NCI-H2029 treated with DMSO at 0.1 percent for 48 hours (cell line): ENCODE measurements around the gene DIP2C.
"Not testable (repeated sequence)": the region's sequence is repeated elsewhere in the genome, so short reads cannot be mapped to it uniquely, and the experiment has no call there.

Source experiments
- DNase-seq: peaks from one replicate; lab custom pipeline; 2025; lab: John Stamatoyannopoulos, UW

Gene DIP2C

GRCh38 chr10:443459-443858 is 246.0 kb downstream of the DIP2C start:
- DNase-seq = no peak

- no peak for DNase-seq
These were observed 247.3 kb downstream of the DIP2C start for GRCh38 chr10:442209-442608.

GRCh38 chr10:441659-442058 is 247.8 kb downstream of the DIP2C start:
- DNase-seq = no peak

- DNase-seq = no peak
These were observed 249.3 kb downstream of the DIP2C start for GRCh38 chr10:440127-440526.

- DNase-seq = no peak
These were observed 251.6 kb downstream of the DIP2C start for GRCh38 chr10:437698-438490.

GRCh38 chr10:436911-437665 is 252.4 kb downstream of the DIP2C start:
- DNase-seq = no peak

GRCh38 chr10:436013-436697 is 253.3 kb downstream of the DIP2C start:
- DNase-seq = no peak

GRCh38 chr10:435397-435796 is 254.1 kb downstream of the DIP2C start:
- DNase-seq = no peak

- no peak for DNase-seq
These were observed 259.8 kb downstream of the DIP2C start for GRCh38 chr10:429696-430095.

GRCh38 chr10:427761-428519 is 261.5 kb downstream of the DIP2C start:
- DNase-seq = no peak

GRCh38 chr10:425365-425764 is 264.1 kb downstream of the DIP2C start:
- DNase-seq = not testable (repeated sequence)

GRCh38 chr10:424724-425123 is 264.7 kb downstream of the DIP2C start:
- not testable (repeated sequence) for DNase-seq

- no peak for DNase-seq
These were observed 266.3 kb downstream of the DIP2C start for GRCh38 chr10:423178-423577.

GRCh38 chr10:422675-423074 is 266.8 kb downstream of the DIP2C start:
- no peak for DNase-seq

GRCh38 chr10:422241-422640 is 267.2 kb downstream of the DIP2C start:
- no peak for DNase-seq

- no peak for DNase-seq
These were observed 268.3 kb downstream of the DIP2C start for GRCh38 chr10:421170-421569.

- no peak for DNase-seq
These were observed 269.0 kb downstream of the DIP2C start for GRCh38 chr10:420154-421121.

- no peak for DNase-seq
These were observed 270.6 kb downstream of the DIP2C start for GRCh38 chr10:418894-419293.

GRCh38 chr10:418226-418625 is 271.2 kb downstream of the DIP2C start:
- no peak for DNase-seq

- DNase-seq = no peak
These were observed 273.4 kb downstream of the DIP2C start for GRCh38 chr10:416091-416515.

- DNase-seq = no peak
These were observed 275.8 kb downstream of the DIP2C start for GRCh38 chr10:413662-414071.
